Heart right ventricle (tissue), 16 donors: ENCODE results near the gene ADAMTS14. TPM values are rescaled to one million over a fixed set of nuclear protein-coding genes. Genes with fewer than 3 reads are reported as not detected.

Experiments
- ATAC-seq, 8 donors: fragments of 200-7000 bp; cut with Tn5 transposase; one replicate each; pipeline ENCODE4 v1.9.1; 2020; ENCODE audit warnings: mild to moderate bottlenecking in 8 of 8, moderate library complexity in 8 of 8, moderate number of reproducible peaks in 1 of 8
- DNase-seq, 2 donors: peaks; one replicate each; pipeline ENCODE4 v3.0.0-alpha.2; 2020
- H3K27ac ChIP-seq, 10 donors: fragments of 200-600 bp; sonication (generic) in 2 of 10; one replicate each; pipeline versions ENCODE4 v1.5.0 to v1.8.0; 2020 to 2022; ENCODE audit warnings: mild to moderate bottlenecking in 3 of 10
- H3K27me3 ChIP-seq, 7 donors: fragments of 200-600 bp; one replicate each; pipeline ENCODE4 v1.8.0; 2021 to 2022; ENCODE audit warnings: mild to moderate bottlenecking in 2 of 7
- H3K36me3 ChIP-seq, 9 donors: fragments of 200-600 bp; sonication (generic) in 1 of 9; one replicate each; pipeline versions ENCODE4 v1.5.0 to v1.8.0; 2020 to 2022; ENCODE audit warnings: mild to moderate bottlenecking in 2 of 9
- H3K4me1 ChIP-seq, 9 donors: fragments of 200-600 bp; sonication (generic) in 1 of 9; one replicate each; pipeline versions ENCODE4 v1.5.0 to v1.8.0; 2020 to 2022; ENCODE audit warnings: mild to moderate bottlenecking in 4 of 9
- H3K4me3 ChIP-seq, 10 donors: fragments of 200-600 bp; sonication (generic) in 2 of 10; one replicate each; pipeline versions ENCODE4 v1.5.0 to v1.8.0; 2020 to 2022; ENCODE audit warnings: mild to moderate bottlenecking in 7 of 10, moderate library complexity in 2 of 10
- H3K9me3 ChIP-seq, 11 donors: fragments of 200-600 bp in 10 of 11; sonication (generic) in 2 of 11; one replicate each; pipeline versions ENCODE4 v1.5.0 to v1.8.0; 2013 to 2022; ENCODE audit warnings: mild to moderate bottlenecking in 2 of 11, control low read depth in 1 of 11, moderate library complexity in 1 of 11
- WGBS, 2 donors: extraction: QIAGEN DNeasy Blood & Tissue Kit; methylation state at CpG; one replicate each; pipeline ENCODE4 v1.1.7; 2013; ENCODE audit warnings: inconsistent platforms in 1 of 2; 5-methylcytosine and 5-hydroxymethylcytosine counted together
- intact Hi-C, 10 donors: fragments of 100-400 bp; cut with DNase I; formaldehyde crosslinking; loops; one replicate each; pipeline versions ENCODE4 v1.11.1 to v1.14.2; 2022
- polyA plus RNA-seq, 2 donors: library from polyadenylated mRNA; stranded (reverse); fragments of 200-250 nt; gene quantifications; one replicate each; pipeline ENCODE4 v1.2.3, GENCODE V29; 2013
- total RNA-seq, 10 donors: library from RNA; stranded (reverse); fragmentation: NEBNext Ultra II Directional in 3 of 10; extraction: Animal tissue kit (Norgen Biotek cat#: 25700) in 3 of 10; gene quantifications; one replicate each; pipeline versions ENCODE4 v1.2.1 to v1.2.4, GENCODE V29; 2021 to 2023
- TF ChIP-seq, protein P1 (sequence below), 9 donors: fragments of 200-600 bp; sonication (generic) in 2 of 9; IDR thresholded peaks; one replicate each; pipeline versions ENCODE4 v1.5.0 to v1.8.0; 2021 to 2022; ENCODE audit warnings: antibody characterized with exemption in 9 of 9, mild to moderate bottlenecking in 5 of 9, moderate library complexity in 1 of 9
- donor health status: Arrhythmogenic right ventricular cardiomyopathy.
- donor health status: ischemic (EF 13 %, LVEDD 7.1; RV severe dilation, severe dysfunction).
- donor health status: healthy with polysubstance abuse.
- donor health status: DM: no; HTN: yes; CAD: no.
- donor health status: DM: no; HTN: no; CAD: no.
- donor health status: ischemic (EF 25% LVEDD 6.9; RV normal size, moderate dysfunction).
- donor health status: ischemic (EF 25% LVEDD 5.7; RV mildly dilated, moderate dysfunction).
- donor health status: healthy.
- donor health status: DM: yes; HTN: yes; CAD: no.
- donor health status: Ischemic cardiomyopathy.
- donor health status: ischemic (EF 35%, LVEDD 5.7; RV mildly dilated, moderate dysfunction).
- donor health status: nonischemic (EF 11% LVEDD 7.7; RV severe dilation, severe dysfunction).
- donor health status: DM: yes; HTN: yes; CAD: no.
- donor health status: PGD.
- donor health status: ischemic (EF 29% LVEDD 5.4; RV normal size, mild dysfunction).
- donor health status: nonischemic (EF 23%, LVEDD 6.1; RV moderate dilation, normal function).

Gene ADAMTS14
- total and polyA plus RNA-seq, 12 donors: 0.08 to 1.4 (median 0.57) TPM

DNA sequence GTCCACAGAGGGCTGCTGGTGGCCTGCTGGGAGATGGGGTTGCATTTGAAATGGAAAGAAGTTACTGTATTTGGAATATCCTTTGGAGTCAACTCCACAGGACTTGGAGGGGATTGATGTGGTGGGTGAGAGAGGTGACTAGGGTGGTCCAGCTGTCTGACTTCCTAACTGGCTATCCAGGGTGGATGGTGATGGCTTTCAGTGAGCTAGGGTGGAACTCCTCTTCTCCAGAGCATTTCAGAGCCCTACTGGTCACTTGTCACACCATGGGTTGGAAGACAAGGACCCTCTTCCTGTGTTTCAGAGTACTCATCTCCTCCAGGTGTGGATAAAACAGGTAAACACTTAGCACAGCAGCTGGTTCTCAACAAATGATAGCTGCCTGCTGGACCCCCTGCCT is 3.3 kb upstream of the ADAMTS14 start:
- H3K27ac ChIP-seq: no peak overlapping the region
- TF ChIP-seq, protein P1, sequence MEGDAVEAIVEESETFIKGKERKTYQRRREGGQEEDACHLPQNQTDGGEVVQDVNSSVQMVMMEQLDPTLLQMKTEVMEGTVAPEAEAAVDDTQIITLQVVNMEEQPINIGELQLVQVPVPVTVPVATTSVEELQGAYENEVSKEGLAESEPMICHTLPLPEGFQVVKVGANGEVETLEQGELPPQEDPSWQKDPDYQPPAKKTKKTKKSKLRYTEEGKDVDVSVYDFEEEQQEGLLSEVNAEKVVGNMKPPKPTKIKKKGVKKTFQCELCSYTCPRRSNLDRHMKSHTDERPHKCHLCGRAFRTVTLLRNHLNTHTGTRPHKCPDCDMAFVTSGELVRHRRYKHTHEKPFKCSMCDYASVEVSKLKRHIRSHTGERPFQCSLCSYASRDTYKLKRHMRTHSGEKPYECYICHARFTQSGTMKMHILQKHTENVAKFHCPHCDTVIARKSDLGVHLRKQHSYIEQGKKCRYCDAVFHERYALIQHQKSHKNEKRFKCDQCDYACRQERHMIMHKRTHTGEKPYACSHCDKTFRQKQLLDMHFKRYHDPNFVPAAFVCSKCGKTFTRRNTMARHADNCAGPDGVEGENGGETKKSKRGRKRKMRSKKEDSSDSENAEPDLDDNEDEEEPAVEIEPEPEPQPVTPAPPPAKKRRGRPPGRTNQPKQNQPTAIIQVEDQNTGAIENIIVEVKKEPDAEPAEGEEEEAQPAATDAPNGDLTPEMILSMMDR (IDR thresholded peaks at IDR 0.05): no peak
- peaks cover 0 to 37% (median 15%) of the 10 kb centered on the region in 9 donors for H3K4me1 ChIP-seq
- H3K4me3 ChIP-seq: no peak overlapping the region
- no peak for DNase-seq
- H3K36me3 ChIP-seq: no peaks in the 10 kb centered on the region
- peaks cover 0 to 28% (median 3%) of the 10 kb centered on the region in 7 donors for H3K27me3 ChIP-seq
- no peaks in the 10 kb centered on the region for H3K9me3 ChIP-seq
- intact Hi-C loops: no loop called here
- ATAC-seq: no peak

DNA sequence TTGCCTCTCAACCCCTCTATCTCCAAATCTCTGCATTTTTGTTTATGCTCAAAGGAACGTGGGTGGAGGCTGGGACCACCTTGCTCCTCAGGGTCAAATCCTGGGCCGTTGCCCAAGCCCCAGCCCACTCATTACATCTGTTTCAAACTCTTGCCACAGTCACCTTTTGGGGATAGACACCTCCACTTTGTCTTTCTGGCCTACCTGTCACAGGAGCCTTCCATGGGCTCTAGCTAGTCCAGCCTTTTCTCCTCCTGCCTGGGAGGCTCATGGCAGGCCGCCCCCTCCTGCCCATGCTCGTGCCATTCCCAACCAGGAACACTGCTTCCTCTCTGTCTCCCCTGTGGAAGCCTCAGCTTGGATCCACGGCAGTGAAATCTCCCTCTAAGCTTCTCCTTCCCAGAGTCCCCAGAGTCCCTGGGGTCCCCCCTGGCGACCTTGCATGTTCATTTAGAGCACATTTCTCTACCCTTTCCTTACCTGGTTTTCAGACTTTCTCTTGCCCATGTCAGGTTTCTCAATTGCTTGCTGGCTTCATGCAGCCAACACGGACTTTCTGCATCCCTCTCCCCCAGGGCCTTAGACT is 2.5 kb upstream of the ADAMTS14 start:
- peaks cover 0 to 31% (median 3%) of the 10 kb centered on the region in 7 donors for H3K27me3 ChIP-seq
- no peak overlapping the region for H3K4me3 ChIP-seq
- no peak overlapping the region for H3K27ac ChIP-seq
- intact Hi-C loops: loop anchor here in 5 of 10 donors (5.0 to 10.0 kb wide), 3 partner anchors 113 to 118 kb away; no protein-coding TSS in a partner anchor
- no peaks in the 10 kb centered on the region for H3K9me3 ChIP-seq
- no peaks in the 10 kb centered on the region for H3K36me3 ChIP-seq
- no peak for DNase-seq
- peaks cover 0 to 37% (median 22%) of the 10 kb centered on the region in 9 donors for H3K4me1 ChIP-seq
- WGBS, 2 donors: 89 to 91% methylated on average over 7 of the region's 7 CpGs
- TF ChIP-seq, protein P1 (IDR thresholded peaks at IDR 0.05): no peak
- ATAC-seq: no peak

DNA sequence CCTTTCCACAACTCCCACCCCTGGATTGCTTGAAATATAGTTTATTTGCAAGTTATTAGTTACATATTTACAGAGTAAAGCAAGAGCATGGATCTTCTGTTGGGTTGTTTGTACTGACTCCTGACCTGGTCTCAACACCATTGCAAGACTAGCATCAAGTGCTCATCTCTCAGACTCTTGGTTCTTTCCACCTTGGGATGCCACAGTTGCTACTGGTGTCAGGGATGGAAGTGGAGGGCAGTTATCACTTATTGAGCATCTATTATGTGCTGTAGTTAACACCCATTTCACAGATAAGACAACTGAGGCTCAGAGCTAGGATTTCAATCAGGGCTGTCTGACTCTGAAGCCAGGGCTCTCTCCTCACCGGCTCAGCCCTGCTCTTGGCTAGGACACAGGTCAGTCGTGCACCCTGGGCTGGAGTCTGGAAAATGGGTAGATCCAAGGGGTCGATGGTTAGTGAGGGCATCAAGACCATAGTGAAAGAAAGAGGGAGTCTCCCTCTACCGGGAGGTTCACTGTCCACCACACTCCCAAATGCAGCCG is 614 bp upstream of the ADAMTS14 start:
- intact Hi-C loops: loop anchor here in 5 of 10 donors (5.0 to 10.0 kb wide), 3 partner anchors 114 to 119 kb away; no protein-coding TSS in a partner anchor
- Histone ChIP-seq H3K27ac (peak overlapping the region in 1 of 10 donors; percentile 26), H3K4me3 (peak overlapping the region in 9 of 10 donors; percentile 25 to 56 (median 50)), H3K9me3 (no peaks in the 10 kb centered on the region), H3K4me1 (peaks cover 0 to 38% (median 26%) of the 10 kb centered on the region in 9 donors), H3K36me3 (no peaks in the 10 kb centered on the region), H3K27me3 (peaks cover 0 to 31% (median 3%) of the 10 kb centered on the region in 7 donors)
- TF ChIP-seq, protein P1 (IDR thresholded peaks at IDR 0.05): peak in 3 of 9 donors; percentile 14 to 28 (median 18)
- WGBS, 2 donors: 17 to 23% methylated on average over 5 of the region's 5 CpGs
- ATAC-seq (no peak), DNase-seq (no peak)

DNA sequence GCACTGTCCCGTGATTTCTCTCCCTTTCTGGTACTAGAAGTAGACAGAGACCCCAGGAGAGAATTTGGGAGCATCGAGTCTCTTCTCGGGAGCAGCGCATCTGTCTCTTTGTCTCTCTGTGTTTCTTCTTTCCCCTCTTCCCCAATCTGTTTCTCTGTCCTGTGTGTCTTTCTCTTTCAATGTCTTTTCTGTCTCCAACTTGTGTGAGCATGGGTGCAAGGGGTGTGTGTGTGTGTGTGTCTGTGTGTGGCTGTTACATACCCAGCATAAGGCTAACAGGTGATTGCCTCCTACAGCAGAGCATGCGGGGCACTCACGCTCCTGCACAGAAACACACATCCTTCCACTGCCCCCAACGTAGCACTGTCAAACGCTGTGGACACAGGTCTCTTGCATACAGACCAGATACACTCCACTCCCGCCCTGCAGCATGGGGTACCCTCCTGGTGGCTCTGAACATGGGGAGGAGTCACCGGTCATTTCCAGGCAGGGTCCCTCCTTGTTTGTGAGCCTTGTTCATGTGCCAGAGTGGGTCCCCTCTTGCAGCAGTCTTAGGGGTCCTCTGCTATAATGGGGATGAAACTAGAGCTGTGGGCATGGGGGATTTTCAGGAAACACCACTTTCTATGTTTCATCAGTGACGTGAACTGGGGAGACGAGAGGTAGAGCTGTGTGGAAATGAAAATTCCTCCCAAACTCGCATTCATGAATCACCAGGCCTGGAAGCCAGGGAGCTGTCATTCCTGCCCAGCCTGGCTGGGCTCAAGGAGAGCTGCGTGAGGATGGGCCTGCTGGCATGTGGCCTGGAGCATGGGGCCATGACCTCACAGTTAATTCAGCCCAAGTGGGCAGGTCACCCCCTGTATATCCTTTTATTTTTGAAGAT is 980 bp downstream of the ADAMTS14 start:
- intact Hi-C loops: loop anchor here in 5 of 10 donors (5.0 to 10.0 kb wide), 3 partner anchors 116 to 121 kb away; no protein-coding TSS in a partner anchor
- 44 to 49% methylated on average over 14 of the region's 14 CpGs for WGBS, 2 donors
- ATAC-seq (peak; percentile 39 to 90 (median 79)), DNase-seq (peak; percentile 50 to 57)
- H3K27ac ChIP-seq: peak overlapping the region in 6 of 10 donors; percentile 36 to 79 (median 65)
- no peaks in the 10 kb centered on the region for H3K36me3 ChIP-seq
- H3K4me1 ChIP-seq: peaks cover 0 to 46% (median 31%) of the 10 kb centered on the region in 9 donors
- H3K4me3 ChIP-seq: peak overlapping the region; percentile 6 to 56 (median 50)
- H3K9me3 ChIP-seq: no peaks in the 10 kb centered on the region
- TF ChIP-seq, protein P1 (IDR thresholded peaks at IDR 0.05): no peak
- H3K27me3 ChIP-seq: peaks cover 0 to 31% (median 3%) of the 10 kb centered on the region in 7 donors
